Heart left ventricle (tissue), 13 donors: ENCODE measurements around the gene USP54.

Experiments used
- CTCF ChIP-seq, 12 donors: fragments of 200-600 bp; sonication (generic) in 4 of 12; IDR thresholded peaks; one replicate each; pipeline versions ENCODE4 v1.5.0 to v1.8.0; 2018 to 2022; ENCODE audit warnings: antibody characterized with exemption in 12 of 12, mild to moderate bottlenecking in 5 of 12
- POLR2A ChIP-seq, 2 donors: fragments of 450-650 bp; IDR thresholded peaks; one replicate each; pipeline ENCODE4 v1.6.1; 2017; ENCODE audit warnings: antibody characterized with exemption in 2 of 2, mild to moderate bottlenecking in 2 of 2, moderate library complexity in 2 of 2
- donor health status: ischemic (EF 13 %, LVEDD 7.1; RV severe dilation, severe dysfunction).
- donor health status: DM: no; HTN: yes; CAD: no.
- donor health status: DM: no; HTN: no; CAD: no.
- donor health status: ischemic (EF 25% LVEDD 6.9; RV normal size, moderate dysfunction).
- donor health status: ischemic (EF 25% LVEDD 5.7; RV mildly dilated, moderate dysfunction).
- donor health status: ischemic (EF 35%, LVEDD 5.7; RV mildly dilated, moderate dysfunction).
- donor health status: nonischemic (EF 11% LVEDD 7.7; RV severe dilation, severe dysfunction).
- donor health status: DM: yes; HTN: yes; CAD: no.
- donor health status: PGD.
- donor health status: ischemic (EF 29% LVEDD 5.4; RV normal size, mild dysfunction).
- donor health status: nonischemic (EF 23%, LVEDD 6.1; RV moderate dilation, normal function).

- TF ChIP-seq CTCF (IDR thresholded peaks at IDR 0.05) (no peak), POLR2A (IDR thresholded peaks at IDR 0.05) (no peak)
Measured at GRCh38 chr10:73623056-73623455, 31.9 kb upstream of the USP54 start.
